Hippocampal formation (tissue), 2 donors: ENCODE results near the gene RABGGTB.
"Not testable (repeated sequence)": the region's sequence is repeated elsewhere in the genome, so short reads cannot be mapped to it uniquely, and the experiment has no call there.

ENCODE experiments used
- DNase-seq, 2 donors: peaks; one replicate each; lab custom pipeline; 2025; lab: John Stamatoyannopoulos, UW

RABGGTB gene

GRCh38 chr1:75785983-75786853 is at the start of gene RABGGTB:
Gene RABGGTB, plus strand, starts transcription at chr1:75786256. Its CDS starts 16 bp downstream, at chr1:75786272.
- DNase-seq = peak; percentile 92 to 98

- DNase-seq = no peak
Measured at GRCh38 chr1:75742047-75742625, 43.9 kb upstream of the RABGGTB start.

- no peak for DNase-seq
Measured at GRCh38 chr1:75745276-75745675, 40.8 kb upstream of the RABGGTB start.

GRCh38 chr1:75757210-75757609 is 28.8 kb upstream of the RABGGTB start:
- not testable (repeated sequence) for DNase-seq

GRCh38 chr1:75758543-75758942 is 27.5 kb upstream of the RABGGTB start:
- DNase-seq = not testable (repeated sequence)

GRCh38 chr1:75764057-75764655 is 21.9 kb upstream of the RABGGTB start:
- no peak for DNase-seq

GRCh38 chr1:75765697-75766355 is 20.2 kb upstream of the RABGGTB start:
- DNase-seq = no peak

GRCh38 chr1:75768016-75768415 is 18.0 kb upstream of the RABGGTB start:
- no peak for DNase-seq

GRCh38 chr1:75770761-75771160 is 15.3 kb upstream of the RABGGTB start:
- DNase-seq = no peak

- DNase-seq = no peak
Measured at GRCh38 chr1:75771978-75772377, 14.1 kb upstream of the RABGGTB start.

GRCh38 chr1:75777812-75778211 is 8.2 kb upstream of the RABGGTB start:
- not testable (repeated sequence) for DNase-seq

GRCh38 chr1:75778694-75779093 is 7.4 kb upstream of the RABGGTB start:
- DNase-seq = not testable (repeated sequence)

- not testable (repeated sequence) for DNase-seq
Measured at GRCh38 chr1:75780183-75780582, 5.9 kb upstream of the RABGGTB start.

GRCh38 chr1:75783920-75784319 is 2.1 kb upstream of the RABGGTB start:
- not testable (repeated sequence) for DNase-seq

- no peak for DNase-seq
Measured at GRCh38 chr1:75785320-75785982, 605 bp upstream of the RABGGTB start.

GRCh38 chr1:75786901-75787493 is 941 bp downstream of the RABGGTB start:
- DNase-seq = no peak

GRCh38 chr1:75787524-75787923 is 1.5 kb downstream of the RABGGTB start:
- no peak for DNase-seq

- no peak for DNase-seq
Measured at GRCh38 chr1:75789988-75790387, 3.9 kb downstream of the RABGGTB start.

GRCh38 chr1:75791022-75791421 is 5.0 kb downstream of the RABGGTB start:
- DNase-seq = no peak

GRCh38 chr1:75792091-75792490 is 6.0 kb downstream of the RABGGTB start:
- DNase-seq = no peak

- no peak for DNase-seq
Measured at GRCh38 chr1:75794382-75794781, 8.3 kb downstream of the RABGGTB start.
